Adrenal gland (tissue), 12 donors: ENCODE results near the gene ZNF500. TPM values are rescaled to one million over a fixed set of nuclear protein-coding genes. Genes with fewer than 3 reads are reported as not detected.

Experiments
- DNase-seq, 7 donors: peaks; one replicate each; pipeline ENCODE4 v3.0.0-alpha.2; 2019 to 2020
- H3K27ac ChIP-seq, 5 donors: fragments of 200-600 bp; sonication (generic) in 4 of 5; 1 replicate in 3 of 5; 2 replicates in 2 of 5; pipeline versions ENCODE4 v1.5.1 to v1.8.0; 2016 to 2020; ENCODE audit warnings: mild to moderate bottlenecking in 1 of 5
- H3K27me3 ChIP-seq: fragments of 200-600 bp; 2 replicates; pipeline ENCODE4 v1.8.0; 2021
- H3K36me3 ChIP-seq, 2 donors: fragments of 200-600 bp; replicated peaks in 1 of 2; 1 replicate in 1 of 2; 2 replicates in 1 of 2; pipeline versions ENCODE4 v1.5.1 to v1.8.0; 2018 to 2022
- H3K4me1 ChIP-seq, 2 donors: fragments of 200-600 bp; replicated peaks in 1 of 2; 1 replicate in 1 of 2; 2 replicates in 1 of 2; pipeline versions ENCODE4 v1.5.1 to v1.8.0; 2018 to 2021
- H3K4me3 ChIP-seq, 4 donors: fragments of 200-600 bp; sonication (generic) in 3 of 4; one replicate each; pipeline ENCODE4 v1.5.1; 2016 to 2018
- H3K9me3 ChIP-seq, 3 donors: fragments of 200-600 bp; sonication (generic) in 1 of 3; replicated peaks in 1 of 3; 1 replicate in 2 of 3; 2 replicates in 1 of 3; pipeline versions ENCODE4 v1.5.1 to v1.8.0; 2016 to 2021
- CTCF ChIP-seq, 6 experiments: fragments of 450-650 bp in 4 of 6; fragments of 200-600 bp in 2 of 6; sonication (generic) in 1 of 6; IDR thresholded peaks; 1 replicate in 5 of 6; 2 replicates in 1 of 6; pipeline versions ENCODE4 v1.5.1 to v1.8.0; 2016 to 2021; ENCODE audit warnings: antibody characterized with exemption in 6 of 6, mild to moderate bottlenecking in 2 of 6, moderate library complexity in 1 of 6
- POLR2A ChIP-seq, 2 donors: fragments of 450-650 bp; IDR thresholded peaks; one replicate each; pipeline ENCODE4 v1.6.1; 2017; ENCODE audit warnings: antibody characterized with exemption in 2 of 2, mild to moderate bottlenecking in 2 of 2, moderate library complexity in 1 of 2
- WGBS, 4 donors: extraction: QIAGEN DNeasy Blood & Tissue Kit in 2 of 4; methylation state at CpG; one replicate each; pipeline versions ENCODE4 v1.1.5 to v1.1.7; 2013 to 2017; 5-methylcytosine and 5-hydroxymethylcytosine counted together
- intact Hi-C, 2 donors: fragments of 100-400 bp; cut with DNase I; formaldehyde crosslinking; loops; one replicate each; pipeline versions ENCODE4 v1.14.1 to v1.15.0; 2022 to 2023
- polyA plus RNA-seq, 3 donors: library from polyadenylated mRNA; stranded (reverse); fragments of 200-250 nt in 2 of 3; fragments of 350-450 nt in 1 of 3; fragmentation: Illumina TruSeq in 1 of 3; extraction: RNeasy Lipid Tissue Mini Kit (QIAGEN cat#74804) in 1 of 3; gene quantifications; one replicate each; pipeline ENCODE4 v1.2.3, GENCODE V29; 2013 to 2014
- total RNA-seq, 9 donors: library from RNA; depleted of rRNA in 4 of 9; stranded (reverse); fragments of >200 nt in 4 of 9; fragments of 120-200 nt in 1 of 9; fragmentation: NEBNext Ultra II Directional in 1 of 9; extraction: Animal tissue kit (Norgen Biotek cat#: 25700) in 1 of 9; gene quantifications; one replicate each; pipeline versions ENCODE4 v1.1.0 to v1.2.4, GENCODE V29; 2013 to 2023
- donor health status: healthy with polysubstance abuse.
- donor health status: Bipolar disorder and iron deficiency.
- donor health status: DM: yes; HTN: yes; CAD: no.
- donor health status: DM: no; HTN: no; CAD: no.
- donor health status: DM: no; HTN: no; CAD: no.
- donor health status: DM: yes; HTN: yes; CAD: no.

ZNF500 gene
- total and polyA plus RNA-seq, 12 donors, result 3.9 to 23.7 (median 11.4) TPM

- Histone ChIP-seq H3K36me3 (peaks cover 0 to 16% of the 10 kb centered on the region in 2 donors), H3K27me3 (no peaks in the 10 kb centered on the region), H3K27ac (peak overlapping the region; percentile 37 to 91 (median 83)), H3K4me1 (peaks cover 21 to 31% of the 10 kb centered on the region in 2 donors), H3K4me3 (peak overlapping the region in 3 of 4 donors; percentile 20 to 54 (median 50)), H3K9me3 (no peaks in the 10 kb centered on the region)
- intact Hi-C loops, result no loop called here
- TF ChIP-seq POLR2A (IDR thresholded peaks at IDR 0.05) (peak; percentile 31 to 86), CTCF (IDR thresholded peaks at IDR 0.05) (no peak)
- DNase-seq, result peak; percentile 97 to 99 (median 97)
- 4 to 11% (median 5%) methylated on average over 11 to 48 of the region's 48 CpGs for WGBS, 4 donors
These were observed 1.8 kb upstream of the ZNF500 start for GRCh38 chr16:4768549-4769305.

GRCh38 chr16:4767872-4768548 lies 1.0 kb upstream of the ZNF500 start:
- no peaks in the 10 kb centered on the region for H3K27me3 ChIP-seq
- intact Hi-C loops, result no loop called here
- H3K4me1 ChIP-seq, result peaks cover 21 to 31% of the 10 kb centered on the region in 2 donors
- peak overlapping the region; percentile 37 to 91 (median 83) for H3K27ac ChIP-seq
- peak in 6 of 7 donors; percentile 48 to 76 (median 62) for DNase-seq
- no peaks in the 10 kb centered on the region for H3K9me3 ChIP-seq
- WGBS, 4 donors, result 27 to 46% (median 37%) methylated on average over 17 of the region's 17 CpGs
- H3K36me3 ChIP-seq, result peaks cover 0 to 23% of the 10 kb centered on the region in 2 donors
- TF ChIP-seq CTCF (IDR thresholded peaks at IDR 0.05), result no peak
- H3K4me3 ChIP-seq, result peak overlapping the region in 2 of 4 donors; percentile 50 to 54

- TF ChIP-seq POLR2A (IDR thresholded peaks at IDR 0.05) (no peak), CTCF (IDR thresholded peaks at IDR 0.05) (no peak)
- H3K4me1 ChIP-seq, result peaks cover 21 to 31% of the 10 kb centered on the region in 2 donors
- intact Hi-C loops, result no loop called here
- peaks cover 0 to 43% of the 10 kb centered on the region in 2 donors for H3K36me3 ChIP-seq
- WGBS, 4 donors, result 54 to 63% (median 62%) methylated on average over 12 to 26 of the region's 26 CpGs
- H3K9me3 ChIP-seq, result no peaks in the 10 kb centered on the region
- DNase-seq, result no peak
- peak overlapping the region in 1 of 4 donors; percentile 93 for H3K4me3 ChIP-seq
- peak overlapping the region in 1 of 5 donors; percentile 81 for H3K27ac ChIP-seq
- no peaks in the 10 kb centered on the region for H3K27me3 ChIP-seq
These were observed 1.2 kb downstream of the ZNF500 start for GRCh38 chr16:4765511-4766474.
